GM23248 (cell line): Measurements from ENCODE around the gene UGT2A3.

Experiments
- EZH2 ChIP-seq: fragments of 200-600 bp; sonication (generic); IDR thresholded peaks from 2 replicates; pipeline ENCODE4 v1.6.1; 2018; ENCODE audit warnings: antibody characterized with exemption, mild to moderate bottlenecking; ENCODE audit not compliant: insufficient read depth, poor library complexity, severe bottlenecking
- EZH2phosphoT487 ChIP-seq: fragments of 200-600 bp; sonication (generic); IDR thresholded peaks from 2 replicates; pipeline ENCODE4 v1.6.1; 2018; ENCODE audit warnings: antibody characterized with exemption, moderate library complexity, mild to moderate bottlenecking, low read depth; ENCODE audit not compliant: insufficient read depth

GRCh38 chr4:68963374-68963773 lies 11.8 kb upstream of the UGT2A3 start:
- TF ChIP-seq EZH2 (no peak), EZH2phosphoT487 (no peak)
